ENCODE measurements around the gene GANAB. TPM values are rescaled to one million over a fixed set of nuclear protein-coding genes. Genes with fewer than 3 reads are reported as not detected.
A peak's percentile ranks its signal among the peaks of the same experiment; 100 is the strongest.
"Not testable (repeated sequence)": the region's sequence is repeated elsewhere in the genome, so short reads cannot be mapped to it uniquely, and the experiment has no call there.

GANAB gene
- total RNA-seq, 1 donor from 2014 or later = 359 TPM

GRCh38 chr11:62665075-62665598, 18.7 kb upstream of the GANAB start, which contains the start of the genes C11orf98 and CSKMT:
C11orf98 (minus strand) TSS chr11:62665210; CDS start chr11:62665169, 41 bp downstream.
CSKMT (plus strand) TSS chr11:62665312; CDS start chr11:62665880, 568 bp downstream.
- no peak for TF ChIP-seq CTCF (IDR thresholded peaks at IDR 0.05)
- Mint-ChIP-seq H3K36me3 (ENCODE audit: low read depth) (peaks cover 7% of the 10 kb centered on the region), H3K27me3 (ENCODE audit: low read depth) (no peaks in the 10 kb centered on the region), H3K4me1 (ENCODE audit: low read depth) (peaks cover 31% of the 10 kb centered on the region), H3K27ac (ENCODE audit: unreplicated experiment) (peak within 1 kb of the TSS; percentile 93), H3K9me3 (ENCODE audit: low read depth) (no peaks in the 10 kb centered on the region), H3K4me3 (ENCODE audit: unreplicated experiment) (peak within 1 kb of the TSS; percentile 94)
- DNase-seq (ENCODE audit: low spot score) = peak; percentile 98

- TF ChIP-seq CTCF (IDR thresholded peaks at IDR 0.05) = no peak
- peak overlapping the region; percentile 94 for H3K4me3 Mint-ChIP-seq (ENCODE audit: unreplicated experiment)
- DNase-seq (ENCODE audit: low spot score) = no peak
- peak overlapping the region; percentile 93 for H3K27ac Mint-ChIP-seq (ENCODE audit: unreplicated experiment)
- no peaks in the 10 kb centered on the region for H3K27me3 Mint-ChIP-seq (ENCODE audit: low read depth)
- peaks cover 26% of the 10 kb centered on the region for H3K4me1 Mint-ChIP-seq (ENCODE audit: low read depth)
- H3K36me3 Mint-ChIP-seq (ENCODE audit: low read depth) = peaks cover 7% of the 10 kb centered on the region
- H3K9me3 Mint-ChIP-seq (ENCODE audit: low read depth) = no peaks in the 10 kb centered on the region
Measured at GRCh38 chr11:62664405-62665074, 18.1 kb upstream of the GANAB start.

- no peak overlapping the region for H3K27ac Mint-ChIP-seq (ENCODE audit: unreplicated experiment)
- H3K4me3 Mint-ChIP-seq (ENCODE audit: unreplicated experiment) = no peak overlapping the region
- DNase-seq (ENCODE audit: low spot score) = no peak
- peaks cover 12% of the 10 kb centered on the region for H3K4me1 Mint-ChIP-seq (ENCODE audit: low read depth)
- no peaks in the 10 kb centered on the region for H3K36me3 Mint-ChIP-seq (ENCODE audit: low read depth)
- H3K27me3 Mint-ChIP-seq (ENCODE audit: low read depth) = no peaks in the 10 kb centered on the region
- no peak for TF ChIP-seq CTCF (IDR thresholded peaks at IDR 0.05)
- H3K9me3 Mint-ChIP-seq (ENCODE audit: low read depth) = no peaks in the 10 kb centered on the region
Measured at GRCh38 chr11:62656796-62657429, 10.5 kb upstream of the GANAB start.

GRCh38 chr11:62654297-62654696, 7.9 kb upstream of the GANAB start:
- Mint-ChIP-seq H3K4me3 (ENCODE audit: unreplicated experiment) (no peak overlapping the region), H3K27me3 (ENCODE audit: low read depth) (no peaks in the 10 kb centered on the region), H3K27ac (ENCODE audit: unreplicated experiment) (peak overlapping the region; percentile 22), H3K4me1 (ENCODE audit: low read depth) (peaks cover 16% of the 10 kb centered on the region), H3K9me3 (ENCODE audit: low read depth) (no peaks in the 10 kb centered on the region), H3K36me3 (ENCODE audit: low read depth) (peaks cover 3% of the 10 kb centered on the region)
- DNase-seq (ENCODE audit: low spot score) = no peak
- TF ChIP-seq CTCF (IDR thresholded peaks at IDR 0.05) = no peak

GRCh38 chr11:62652161-62653006, 6.0 kb upstream of the GANAB start:
- Mint-ChIP-seq H3K4me1 (ENCODE audit: low read depth) (peaks cover 16% of the 10 kb centered on the region), H3K27me3 (ENCODE audit: low read depth) (no peaks in the 10 kb centered on the region), H3K4me3 (ENCODE audit: unreplicated experiment) (peak overlapping the region; percentile 87), H3K9me3 (ENCODE audit: low read depth) (no peaks in the 10 kb centered on the region), H3K27ac (ENCODE audit: unreplicated experiment) (peak overlapping the region; percentile 92), H3K36me3 (ENCODE audit: low read depth) (peaks cover 3% of the 10 kb centered on the region)
- no peak for TF ChIP-seq CTCF (IDR thresholded peaks at IDR 0.05)
- no peak for DNase-seq (ENCODE audit: low spot score)

- DNase-seq (ENCODE audit: low spot score); H3K9me3 Mint-ChIP-seq (ENCODE audit: low read depth); H3K27me3 Mint-ChIP-seq (ENCODE audit: low read depth); H3K4me3 Mint-ChIP-seq (ENCODE audit: unreplicated experiment); H3K27ac Mint-ChIP-seq (ENCODE audit: unreplicated experiment); H3K36me3 Mint-ChIP-seq (ENCODE audit: low read depth): not testable (repeated sequence)
- H3K4me1 Mint-ChIP-seq (ENCODE audit: low read depth) = peaks cover 26% of the 10 kb centered on the region
Measured at GRCh38 chr11:62650283-62650682, 3.9 kb upstream of the GANAB start.
